BLaER1 treated with 17β-estradiol and CSF1 and Interleukin-3, amounts not matched to agents 10 nM and 100 nM (cell line): ENCODE results near the gene F10.

Experiments used
- H3K27ac ChIP-seq, 11 experiments: shearing (Covaris generic); formaldehyde crosslinking; 2 replicates each; pipeline ENCODE4 v1.8.1; 2022
- H3K27me3 ChIP-seq, 11 experiments: shearing (Covaris generic); formaldehyde crosslinking; 2 replicates each; pipeline ENCODE4 v1.8.1; 2022
- H3K36me3 ChIP-seq, 11 experiments: shearing (Covaris generic); formaldehyde crosslinking; 2 replicates each; pipeline ENCODE4 v1.8.1; 2022
- H3K4me1 ChIP-seq, 10 experiments: shearing (Covaris generic); formaldehyde crosslinking; 2 replicates each; pipeline ENCODE4 v1.8.1; 2022
- H3K4me2 ChIP-seq, 11 experiments: shearing (Covaris generic); formaldehyde crosslinking; 2 replicates each; pipeline ENCODE4 v1.8.1; 2022
- H3K4me3 ChIP-seq, 10 experiments: shearing (Covaris generic); formaldehyde crosslinking; 2 replicates each; pipeline ENCODE4 v1.8.1; 2022
- H3K9ac ChIP-seq, 11 experiments: shearing (Covaris generic); formaldehyde crosslinking; 2 replicates each; pipeline ENCODE4 v1.8.1; 2022
- H3K9me3 ChIP-seq, 11 experiments: shearing (Covaris generic); formaldehyde crosslinking; replicated peaks in 1 of 11; 2 replicates each; pipeline ENCODE4 v1.8.1; 2022
- H4K20me1 ChIP-seq, 11 experiments: shearing (Covaris generic); formaldehyde crosslinking; 2 replicates each; pipeline ENCODE4 v1.8.1; 2022
- Cebpa-rat ChIP-seq, 11 experiments: shearing (Covaris generic); IDR thresholded peaks; 2 replicates each; pipeline ENCODE4 v1.8.1; 2022

F10 gene

DNA sequence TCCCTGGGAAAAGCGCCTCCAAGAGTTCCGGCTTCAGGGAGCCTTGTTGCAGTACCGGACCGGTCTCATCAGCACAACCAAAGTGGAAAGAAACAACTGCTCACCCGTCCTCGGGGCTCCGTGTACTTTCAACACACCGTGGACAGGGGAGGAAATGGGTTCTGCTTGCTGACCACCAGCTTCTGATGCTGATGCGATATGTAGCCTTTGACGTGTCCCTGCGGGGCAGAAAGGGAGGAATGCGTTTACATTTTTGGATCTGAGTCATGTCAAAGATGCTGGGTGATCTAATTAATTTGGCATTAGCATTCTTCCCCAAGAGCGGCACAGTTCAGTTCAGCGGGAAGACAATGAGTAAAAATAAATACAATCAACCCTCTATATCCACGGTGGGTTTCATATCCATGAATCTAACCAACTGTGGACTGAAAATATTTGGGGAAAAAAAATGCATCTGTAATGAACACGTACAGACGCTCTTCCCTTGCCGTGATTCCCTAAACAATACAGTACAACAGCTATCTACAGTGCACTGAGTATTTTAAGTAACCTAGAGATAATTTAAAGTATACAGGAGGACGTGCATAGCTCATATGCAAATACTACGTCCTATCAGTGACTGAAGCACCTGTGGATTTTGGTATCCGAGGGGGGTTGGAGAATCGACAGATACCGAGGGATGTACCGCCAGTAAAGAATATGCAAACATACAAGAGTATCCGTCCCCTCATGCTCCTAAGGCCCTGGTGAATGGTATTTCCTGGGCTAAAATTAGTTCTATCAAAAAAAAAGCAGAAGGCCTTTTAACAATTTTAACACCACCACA is 55.7 kb downstream of the F10 start:
- Histone ChIP-seq H3K27me3 (no peaks in the 10 kb centered on the region), H3K4me3 (no peak overlapping the region), H3K27ac (peak overlapping the region in 1 of 11 experiments; percentile 19; a peak in 1 of 22 replicates), H4K20me1 (peaks cover 0 to 6% (median 0%) of the 10 kb centered on the region in 11 experiments; a peak in 4 of 22 replicates), H3K4me2 (peak overlapping the region in 3 of 11 experiments; percentile 24 to 69 (median 48); a peak in 6 of 22 replicates), H3K9me3 (peaks cover 0 to 25% (median 0%) of the 10 kb centered on the region in 11 experiments; a peak in 7 of 22 replicates), H3K9ac (peak overlapping the region in 2 of 11 experiments; percentile 3 to 8; a peak in 2 of 22 replicates), H3K4me1 (peaks cover 0 to 79% (median 8%) of the 10 kb centered on the region in 10 experiments; a peak in 10 of 20 replicates), H3K36me3 (peaks cover 66 to 99% (median 91%) of the 10 kb centered on the region in 11 experiments)
- TF ChIP-seq Cebpa-rat (IDR thresholded peaks at IDR 0.05): no peak

DNA sequence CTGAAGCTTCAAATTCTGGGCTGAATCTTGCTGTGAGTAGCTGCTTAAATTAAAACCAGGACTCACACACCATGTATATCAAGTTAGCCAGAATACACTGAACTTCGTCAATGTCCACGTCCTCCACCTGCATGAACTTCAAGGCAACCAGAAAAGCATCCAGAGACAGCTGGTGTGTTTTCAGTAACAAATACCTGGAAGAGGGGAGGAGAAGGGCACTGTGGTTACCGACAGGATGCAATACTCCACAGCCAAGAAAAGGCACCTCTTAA is 56.2 kb downstream of the F10 start:
- Histone ChIP-seq H3K9me3 (peaks cover 0 to 25% (median 0%) of the 10 kb centered on the region in 11 experiments; a peak in 7 of 22 replicates), H3K27ac (no peak overlapping the region), H3K4me1 (peaks cover 0 to 74% (median 8%) of the 10 kb centered on the region in 10 experiments; a peak in 10 of 20 replicates), H3K4me3 (no peak overlapping the region), H3K9ac (peak overlapping the region in 2 of 11 experiments; percentile 3 to 8; a peak in 2 of 22 replicates), H3K27me3 (no peaks in the 10 kb centered on the region), H3K4me2 (peak overlapping the region in 3 of 11 experiments; percentile 9 to 69 (median 48); a peak in 6 of 22 replicates), H4K20me1 (peaks cover 0 to 11% (median 0%) of the 10 kb centered on the region in 11 experiments; a peak in 4 of 22 replicates), H3K36me3 (peaks cover 72 to 99% (median 95%) of the 10 kb centered on the region in 11 experiments)
- no peak for TF ChIP-seq Cebpa-rat (IDR thresholded peaks at IDR 0.05)

- Histone ChIP-seq H3K4me1 (peaks cover under 1 to 68% (median 9%) of the 10 kb centered on the region in 10 experiments; a peak in 14 of 20 replicates), H3K9ac (no peak overlapping the region; a peak in 1 of 22 replicates), H3K4me3 (no peak overlapping the region), H3K27ac (no peak overlapping the region), H3K4me2 (peak overlapping the region in 3 of 11 experiments; percentile 35 to 69 (median 48); a peak in 6 of 22 replicates), H4K20me1 (peaks cover 0 to 16% (median 3%) of the 10 kb centered on the region in 11 experiments; a peak in 12 of 22 replicates), H3K9me3 (peaks cover 0 to 25% (median 0%) of the 10 kb centered on the region in 11 experiments; a peak in 7 of 22 replicates), H3K27me3 (no peaks in the 10 kb centered on the region), H3K36me3 (peaks cover 79 to 100% (median 98%) of the 10 kb centered on the region in 11 experiments)
- TF ChIP-seq Cebpa-rat (IDR thresholded peaks at IDR 0.05): no peak
Measured at GRCh38 chr13:113179374-113180230, 57.0 kb downstream of the F10 start.

- no peak overlapping the region for H3K27ac ChIP-seq
Measured at GRCh38 chr13:113182046-113182445, 59.4 kb downstream of the F10 start.

GRCh38 chr13:113183450-113184129 is 61.0 kb downstream of the F10 start:
- Histone ChIP-seq H3K4me3 (no peak overlapping the region), H3K27me3 (no peaks in the 10 kb centered on the region), H3K27ac (no peak overlapping the region), H3K36me3 (peaks cover 78 to 100% (median 96%) of the 10 kb centered on the region in 11 experiments), H3K4me1 (peaks cover 13 to 67% (median 20%) of the 10 kb centered on the region in 10 experiments), H4K20me1 (peaks cover 0 to 50% (median 24%) of the 10 kb centered on the region in 11 experiments; a peak in 14 of 22 replicates), H3K9ac (no peak overlapping the region), H3K4me2 (no peak overlapping the region), H3K9me3 (no peaks in the 10 kb centered on the region)
- TF ChIP-seq Cebpa-rat (IDR thresholded peaks at IDR 0.05): no peak

More at GRCh38 chr13:113182046-113182445, 59.4 kb downstream of the F10 start:
- no peak for TF ChIP-seq Cebpa-rat (IDR thresholded peaks at IDR 0.05)
- Histone ChIP-seq H4K20me1 (peaks cover 0 to 40% (median 17%) of the 10 kb centered on the region in 11 experiments; a peak in 13 of 22 replicates), H3K27me3 (no peaks in the 10 kb centered on the region), H3K4me2 (peak overlapping the region in 1 of 11 experiments; percentile 24; a peak in 1 of 22 replicates), H3K9me3 (peaks cover 0 to 10% (median 0%) of the 10 kb centered on the region in 11 experiments; a peak in 3 of 22 replicates), H3K4me1 (peaks cover 13 to 67% (median 18%) of the 10 kb centered on the region in 10 experiments), H3K9ac (no peak overlapping the region), H3K4me3 (no peak overlapping the region), H3K36me3 (peaks cover 82 to 100% (median 96%) of the 10 kb centered on the region in 11 experiments)

- Histone ChIP-seq H3K36me3 (peaks cover 74 to 100% (median 96%) of the 10 kb centered on the region in 11 experiments), H3K4me2 (peak overlapping the region in 7 of 11 experiments; percentile 2 to 61 (median 15); a peak in 11 of 22 replicates)
- TF ChIP-seq Cebpa-rat (IDR thresholded peaks at IDR 0.05): no peak
Measured at GRCh38 chr13:113184568-113185440, 62.2 kb downstream of the F10 start.

More at GRCh38 chr13:113184568-113185440, 62.2 kb downstream of the F10 start:
- H3K27me3 ChIP-seq: no peaks in the 10 kb centered on the region
- no peak overlapping the region for H3K9ac ChIP-seq
- no peaks in the 10 kb centered on the region for H3K9me3 ChIP-seq
- H3K27ac ChIP-seq: no peak overlapping the region
- H3K4me1 ChIP-seq: peaks cover 13 to 61% (median 20%) of the 10 kb centered on the region in 10 experiments
- H3K4me3 ChIP-seq: no peak overlapping the region
- peaks cover 0 to 44% (median 22%) of the 10 kb centered on the region in 11 experiments; a peak in 14 of 22 replicates for H4K20me1 ChIP-seq
